ENCODE data around the gene RNF144A. TPM values are rescaled to one million over a fixed set of nuclear protein-coding genes. Genes with fewer than 3 reads are reported as not detected.

RNF144A gene
- total and polyA plus RNA-seq, 2 experiments from 2014 or later: 6.3 to 24.1 TPM

DNA sequence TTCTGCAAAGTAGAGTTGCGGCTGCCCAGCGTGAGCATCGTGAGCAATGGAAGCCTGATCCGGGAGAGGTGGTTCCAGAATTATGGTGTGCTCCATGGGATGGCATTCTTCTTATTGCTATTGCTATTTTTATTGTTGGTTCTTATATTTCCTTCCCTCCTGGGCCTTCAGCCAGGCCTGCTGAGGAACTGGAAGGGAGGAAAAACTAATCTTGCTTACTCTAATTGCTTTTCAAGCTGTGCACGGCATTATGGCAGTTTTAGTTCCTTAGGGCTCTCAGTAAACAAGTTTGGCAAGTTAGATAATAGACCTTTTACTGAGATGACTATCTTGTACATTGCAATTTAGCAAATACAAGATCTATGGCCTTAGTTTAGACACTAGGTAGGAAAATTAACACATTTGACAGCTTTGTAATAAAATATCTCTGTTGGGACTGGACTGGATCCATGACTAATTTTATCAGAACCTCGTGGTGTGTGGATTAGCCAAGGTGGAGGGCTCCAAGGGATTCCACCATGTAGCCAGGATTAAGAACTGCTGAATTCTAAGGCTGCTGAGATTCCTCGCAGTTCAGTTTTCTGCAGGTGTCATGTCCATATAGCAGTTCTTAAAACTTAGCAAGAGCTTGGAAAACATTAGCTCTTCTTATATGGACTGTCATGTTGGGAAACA, 33.6 kb upstream of the RNF144A start:
- Histone ChIP-seq H3K4me3 (no peak overlapping the region), H3K4me1 (ENCODE audit: low read depth) (no peaks in the 10 kb centered on the region), H3K27ac (no peak overlapping the region), H3K27me3 (no peaks in the 10 kb centered on the region), H3K9me3 (ENCODE audit: low read depth) (no peaks in the 10 kb centered on the region), H3K36me3 (no peaks in the 10 kb centered on the region)
- TF ChIP-seq, protein P1, sequence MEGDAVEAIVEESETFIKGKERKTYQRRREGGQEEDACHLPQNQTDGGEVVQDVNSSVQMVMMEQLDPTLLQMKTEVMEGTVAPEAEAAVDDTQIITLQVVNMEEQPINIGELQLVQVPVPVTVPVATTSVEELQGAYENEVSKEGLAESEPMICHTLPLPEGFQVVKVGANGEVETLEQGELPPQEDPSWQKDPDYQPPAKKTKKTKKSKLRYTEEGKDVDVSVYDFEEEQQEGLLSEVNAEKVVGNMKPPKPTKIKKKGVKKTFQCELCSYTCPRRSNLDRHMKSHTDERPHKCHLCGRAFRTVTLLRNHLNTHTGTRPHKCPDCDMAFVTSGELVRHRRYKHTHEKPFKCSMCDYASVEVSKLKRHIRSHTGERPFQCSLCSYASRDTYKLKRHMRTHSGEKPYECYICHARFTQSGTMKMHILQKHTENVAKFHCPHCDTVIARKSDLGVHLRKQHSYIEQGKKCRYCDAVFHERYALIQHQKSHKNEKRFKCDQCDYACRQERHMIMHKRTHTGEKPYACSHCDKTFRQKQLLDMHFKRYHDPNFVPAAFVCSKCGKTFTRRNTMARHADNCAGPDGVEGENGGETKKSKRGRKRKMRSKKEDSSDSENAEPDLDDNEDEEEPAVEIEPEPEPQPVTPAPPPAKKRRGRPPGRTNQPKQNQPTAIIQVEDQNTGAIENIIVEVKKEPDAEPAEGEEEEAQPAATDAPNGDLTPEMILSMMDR (IDR thresholded peaks at IDR 0.05; ENCODE audit: low read depth, low read length): no peak
- no peak for DNase-seq (ENCODE audit: low read depth in 1 of 2, low spot score in 1 of 2)

DNA sequence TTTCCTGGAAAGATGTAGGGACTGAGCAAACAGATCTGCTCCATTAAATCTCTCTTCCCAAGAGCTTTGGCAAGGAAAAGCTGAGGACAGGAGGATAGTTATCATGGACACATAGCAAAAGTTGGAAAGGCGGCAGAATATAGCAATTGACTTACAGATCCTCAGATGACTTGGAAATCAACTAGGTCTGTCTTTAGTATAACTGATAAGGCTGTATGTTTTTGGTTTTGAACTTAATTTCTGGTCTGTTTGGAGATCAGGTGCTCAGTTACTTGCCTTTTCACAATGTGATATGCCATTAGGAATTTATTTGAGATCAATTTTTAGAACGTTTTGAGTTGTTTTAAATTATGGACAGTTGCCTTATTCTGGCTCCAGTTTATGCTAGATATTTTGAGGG, 31.7 kb upstream of the RNF144A start:
- no peak for DNase-seq (ENCODE audit: low read depth in 1 of 2, low spot score in 1 of 2)
- Histone ChIP-seq H3K27me3 (no peaks in the 10 kb centered on the region), H3K36me3 (no peaks in the 10 kb centered on the region), H3K4me1 (ENCODE audit: low read depth) (no peaks in the 10 kb centered on the region), H3K4me3 (no peak overlapping the region), H3K27ac (no peak overlapping the region), H3K9me3 (ENCODE audit: low read depth) (no peaks in the 10 kb centered on the region)
- TF ChIP-seq, protein P1 (IDR thresholded peaks at IDR 0.05; ENCODE audit: low read depth, low read length): no peak

- TF ChIP-seq, protein P1 (IDR thresholded peaks at IDR 0.05; ENCODE audit: low read depth, low read length): no peak
- no peaks in the 10 kb centered on the region for H3K27me3 ChIP-seq
- H3K36me3 ChIP-seq: no peaks in the 10 kb centered on the region
- no peak for DNase-seq (ENCODE audit: low read depth in 1 of 2, low spot score in 1 of 2)
- H3K4me3 ChIP-seq: no peak overlapping the region
- H3K4me1 ChIP-seq (ENCODE audit: low read depth): no peaks in the 10 kb centered on the region
- no peak overlapping the region for H3K27ac ChIP-seq
- no peaks in the 10 kb centered on the region for H3K9me3 ChIP-seq (ENCODE audit: low read depth)
These were observed 31.2 kb upstream of the RNF144A start for GRCh38 chr2:6885968-6886367.

DNA sequence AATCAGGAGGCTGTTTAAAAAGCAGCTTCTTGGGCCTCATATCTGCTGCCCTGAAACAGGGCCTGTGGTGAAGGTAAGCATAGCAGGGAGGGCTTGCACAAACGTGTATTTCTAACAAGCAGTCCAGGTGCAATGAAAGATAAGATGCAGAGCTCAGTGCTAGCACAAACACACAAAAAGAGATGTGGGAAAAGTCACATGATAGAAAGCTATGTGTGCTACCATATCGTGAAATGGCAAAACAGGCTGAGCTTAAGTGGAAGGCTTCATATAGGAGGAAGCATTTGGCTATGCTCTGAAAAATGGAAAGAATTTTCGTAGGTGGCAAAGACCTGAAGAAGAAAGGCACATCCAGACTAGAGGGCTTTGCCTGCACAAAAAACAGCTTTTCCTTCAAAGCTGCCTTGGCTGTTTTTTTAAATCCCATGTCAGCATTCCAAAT, 29.4 kb upstream of the RNF144A start:
- no peak for DNase-seq (ENCODE audit: low read depth in 1 of 2, low spot score in 1 of 2)
- H3K4me1 ChIP-seq (ENCODE audit: low read depth): no peaks in the 10 kb centered on the region
- no peaks in the 10 kb centered on the region for H3K27me3 ChIP-seq
- no peak overlapping the region for H3K4me3 ChIP-seq
- no peaks in the 10 kb centered on the region for H3K36me3 ChIP-seq
- TF ChIP-seq, protein P1 (IDR thresholded peaks at IDR 0.05; ENCODE audit: low read depth, low read length): no peak
- no peaks in the 10 kb centered on the region for H3K9me3 ChIP-seq (ENCODE audit: low read depth)
- no peak overlapping the region for H3K27ac ChIP-seq

DNA sequence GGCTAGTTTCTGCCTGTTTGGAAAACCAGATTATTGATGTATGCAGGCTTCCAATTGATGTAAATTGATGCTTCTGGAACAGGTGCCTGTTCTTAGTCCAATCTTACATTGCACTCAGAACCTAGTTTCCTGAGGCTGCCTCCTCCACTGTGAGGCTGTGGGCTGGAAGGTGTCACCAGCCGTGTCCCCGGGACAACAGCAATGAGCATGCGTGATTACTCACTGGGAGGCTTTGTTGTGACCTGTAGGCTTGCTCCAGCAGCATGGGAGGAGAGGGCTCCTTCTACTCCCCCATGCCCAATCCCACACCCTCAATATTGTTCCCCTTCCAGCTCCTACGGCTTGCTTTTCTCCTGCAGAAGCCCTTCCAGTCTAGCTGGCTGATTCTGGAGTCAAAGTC, 28.5 kb upstream of the RNF144A start:
- no peaks in the 10 kb centered on the region for H3K36me3 ChIP-seq

More for the DNA sequence above, 28.5 kb upstream of the RNF144A start:
- TF ChIP-seq, protein P1 (IDR thresholded peaks at IDR 0.05; ENCODE audit: low read depth, low read length): no peak
- DNase-seq (ENCODE audit: low read depth in 1 of 2, low spot score in 1 of 2): no peak
- Histone ChIP-seq H3K27me3 (no peaks in the 10 kb centered on the region), H3K4me3 (no peak overlapping the region), H3K9me3 (ENCODE audit: low read depth) (no peaks in the 10 kb centered on the region), H3K4me1 (ENCODE audit: low read depth) (no peaks in the 10 kb centered on the region), H3K27ac (no peak overlapping the region)
